Urothelium cell line (cell line): ENCODE results near the gene IQCM.

Experiments used
- DNase-seq: peaks from one replicate; pipeline ENCODE4 v3.0.0; 2011; ENCODE audit warnings: low spot score, mixed read lengths
- FAIRE-seq: peaks from 2 replicates; lab custom pipeline; 2011; peaks lifted over from hg19 to GRCh38; lab: Jason Lieb, UNC

The IQCM gene

DNA sequence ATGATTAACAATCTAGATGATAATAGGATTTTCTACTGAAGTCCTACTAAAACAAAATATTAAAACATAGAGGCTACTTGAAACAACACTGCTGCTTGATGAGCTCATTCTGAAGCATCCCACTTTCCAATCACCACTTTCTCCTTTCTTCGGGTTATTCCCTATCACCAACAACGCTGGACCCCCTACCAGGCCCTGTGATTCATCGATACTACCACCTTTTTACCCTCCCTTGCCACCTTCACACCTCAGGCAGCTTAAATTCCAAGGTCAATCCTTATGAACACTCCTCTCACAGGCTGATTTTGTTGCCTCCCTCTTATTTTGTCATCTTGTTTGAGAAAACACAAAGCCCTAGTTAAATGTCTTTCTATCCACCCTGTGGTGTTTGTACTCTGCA, 102.6 kb downstream of the IQCM start:
- FAIRE-seq (no peak), DNase-seq (no peak)

DNA sequence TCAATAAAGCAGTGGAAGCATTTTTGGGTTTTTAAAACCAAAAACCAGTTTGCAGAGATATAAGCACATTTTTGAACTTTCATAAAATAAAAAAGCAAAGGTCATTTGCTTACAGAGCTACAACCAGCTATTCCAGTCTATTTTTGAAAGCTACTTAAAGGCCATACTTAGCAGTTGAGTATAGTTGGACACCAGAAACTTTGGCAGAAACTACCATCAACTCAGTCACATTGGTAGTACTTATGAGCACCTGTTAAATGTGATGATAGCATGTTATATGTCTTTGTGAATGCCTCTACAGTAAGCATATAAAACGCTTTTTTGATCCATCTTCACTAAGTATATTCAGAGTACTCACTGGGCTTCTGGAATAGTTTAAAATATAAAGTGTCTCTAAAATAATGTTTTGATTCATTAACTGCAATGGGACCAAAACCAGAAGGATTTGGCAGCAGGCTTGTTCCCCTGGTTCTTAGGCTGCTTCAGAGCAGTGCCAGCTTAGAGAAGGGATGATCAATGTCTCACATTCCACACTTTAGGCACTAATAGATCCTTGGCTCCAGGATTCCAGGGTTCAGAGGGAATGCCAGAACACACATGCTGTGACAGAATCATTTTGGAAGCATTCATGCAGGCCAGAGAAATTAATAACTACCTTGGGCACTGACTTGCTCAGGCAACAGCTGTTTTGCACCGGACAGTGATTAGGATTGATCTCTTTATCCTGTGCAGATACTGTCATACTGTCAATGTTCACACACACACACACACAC, 103.9 kb downstream of the IQCM start:
- no peak for DNase-seq
- FAIRE-seq, result no peak

DNA sequence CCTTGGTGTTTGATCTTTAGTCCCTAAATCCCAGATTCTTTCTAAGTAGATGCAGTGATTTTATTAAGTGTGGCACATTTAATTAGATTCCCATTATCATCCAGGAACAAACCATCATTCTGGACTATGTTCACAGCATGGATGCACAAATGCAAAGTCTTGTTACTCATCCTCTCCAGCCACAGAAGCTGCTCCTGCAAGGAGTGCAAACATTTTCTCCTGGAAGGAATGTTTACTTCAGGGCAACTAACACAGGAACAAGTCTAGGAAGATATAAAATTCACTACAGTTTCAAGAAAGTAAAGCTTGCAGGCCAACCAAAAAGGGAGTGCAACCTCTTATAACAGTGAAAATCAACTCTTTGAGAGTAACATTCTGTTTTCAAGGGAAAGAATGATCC, 106.0 kb downstream of the IQCM start:
- DNase-seq (no peak), FAIRE-seq (no peak)

DNA sequence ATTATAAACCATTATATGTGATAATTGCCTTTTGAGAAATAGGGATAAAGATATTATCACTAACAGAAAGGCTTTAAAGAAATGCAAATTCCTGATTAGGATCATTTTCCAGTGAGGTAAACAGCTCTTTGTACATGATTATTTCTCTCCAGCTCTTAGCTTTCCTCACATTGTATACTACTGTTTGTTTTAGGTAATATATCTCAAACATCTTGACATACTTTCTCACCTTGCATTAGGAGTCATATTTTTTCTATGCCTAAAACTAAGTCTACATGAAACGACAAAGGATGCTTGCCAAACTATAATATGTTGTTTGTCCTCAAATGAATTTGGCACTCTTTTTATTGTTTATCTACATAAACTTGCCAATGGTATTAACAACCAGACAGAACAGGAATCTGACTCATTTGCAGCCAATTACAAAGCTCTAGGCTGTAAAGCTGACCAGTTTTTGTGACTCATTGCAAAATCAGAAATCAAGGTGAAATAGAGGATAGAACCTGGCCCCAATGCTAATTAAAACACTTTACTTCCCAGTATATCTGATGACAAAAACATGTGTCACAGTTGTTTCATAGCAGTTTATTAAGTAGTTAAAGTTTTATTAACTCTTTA, 107.0 kb downstream of the IQCM start:
- DNase-seq, result peak; percentile 6
- no peak for FAIRE-seq

DNA sequence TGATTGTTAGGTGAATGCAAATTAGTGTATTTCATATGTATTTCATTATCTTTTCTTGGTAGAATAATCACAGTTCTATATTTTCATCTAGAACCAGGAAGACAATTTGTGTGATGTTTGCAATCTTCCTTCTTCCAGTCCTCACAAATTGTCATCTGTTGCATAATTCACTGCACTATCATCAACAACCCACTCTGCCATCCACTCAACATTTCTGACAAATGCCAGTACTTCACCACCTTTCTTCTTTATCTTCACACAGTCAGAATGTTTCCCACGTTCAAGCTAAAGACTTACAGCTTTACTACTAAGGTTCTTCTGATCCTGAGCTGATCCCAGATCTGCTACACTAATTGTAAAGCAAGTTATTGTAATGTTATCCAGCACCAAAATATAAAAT, 107.8 kb downstream of the IQCM start:
- no peak for DNase-seq
- no peak for FAIRE-seq

DNA sequence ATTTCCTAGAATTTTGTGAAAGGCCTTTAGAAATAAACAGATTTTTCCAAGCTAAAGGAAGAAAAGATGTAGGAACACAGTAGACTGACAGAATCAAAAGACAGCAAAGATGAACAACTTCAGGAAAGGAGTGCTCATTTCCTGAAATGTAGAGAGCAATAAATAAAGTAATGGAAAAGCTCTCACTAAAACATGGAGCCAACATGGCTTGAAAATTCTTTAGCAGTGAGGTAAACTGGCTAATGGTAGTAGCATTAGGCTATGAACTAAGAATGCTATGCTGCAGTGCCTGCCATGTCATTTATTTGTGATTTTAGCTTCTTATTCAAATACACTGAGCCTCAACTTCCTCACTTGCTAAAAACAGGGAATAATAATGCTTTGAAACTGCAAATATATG, 108.7 kb downstream of the IQCM start:
- FAIRE-seq, result no peak
- DNase-seq, result no peak

DNA sequence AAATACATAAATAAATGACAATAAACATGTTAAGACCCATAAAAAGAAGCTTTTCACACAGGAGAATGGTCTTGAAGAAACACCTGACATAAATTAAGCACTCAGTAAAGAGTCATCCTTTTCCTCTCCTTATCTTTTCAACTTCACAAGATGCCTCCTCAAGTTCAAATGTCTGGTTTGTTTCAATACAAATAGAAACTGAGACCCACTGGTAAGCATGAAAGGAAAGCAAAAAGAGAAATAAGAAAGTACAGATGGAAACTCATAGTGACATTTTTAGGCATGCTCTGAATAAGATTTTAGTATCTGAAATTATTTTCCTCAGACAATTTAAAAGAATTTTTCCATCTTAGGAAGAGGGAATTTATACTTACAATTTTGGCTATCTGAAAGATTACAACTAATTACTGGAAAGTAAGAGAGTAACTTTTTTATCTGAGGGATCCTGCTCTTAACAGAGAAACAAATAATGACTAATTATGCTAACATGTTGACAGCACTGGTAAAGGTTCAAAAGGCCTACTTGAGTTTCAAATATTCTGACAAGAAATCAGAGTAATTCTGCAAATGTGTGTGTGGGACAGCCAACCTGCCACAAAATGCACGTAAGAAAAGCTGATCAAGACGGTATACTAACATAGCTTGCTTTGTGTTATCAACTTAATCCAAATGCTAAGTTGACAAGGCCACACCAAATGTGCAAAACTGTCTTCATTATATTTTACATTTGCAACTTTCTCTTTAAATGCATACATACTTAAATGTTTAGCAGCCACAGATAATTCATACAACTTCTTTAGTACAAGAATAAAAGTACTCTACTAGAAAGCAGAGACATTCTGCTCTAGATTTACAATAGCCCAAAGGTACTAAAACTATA, 113.0 kb downstream of the IQCM start:
- FAIRE-seq, result no peak
- no peak for DNase-seq

DNA sequence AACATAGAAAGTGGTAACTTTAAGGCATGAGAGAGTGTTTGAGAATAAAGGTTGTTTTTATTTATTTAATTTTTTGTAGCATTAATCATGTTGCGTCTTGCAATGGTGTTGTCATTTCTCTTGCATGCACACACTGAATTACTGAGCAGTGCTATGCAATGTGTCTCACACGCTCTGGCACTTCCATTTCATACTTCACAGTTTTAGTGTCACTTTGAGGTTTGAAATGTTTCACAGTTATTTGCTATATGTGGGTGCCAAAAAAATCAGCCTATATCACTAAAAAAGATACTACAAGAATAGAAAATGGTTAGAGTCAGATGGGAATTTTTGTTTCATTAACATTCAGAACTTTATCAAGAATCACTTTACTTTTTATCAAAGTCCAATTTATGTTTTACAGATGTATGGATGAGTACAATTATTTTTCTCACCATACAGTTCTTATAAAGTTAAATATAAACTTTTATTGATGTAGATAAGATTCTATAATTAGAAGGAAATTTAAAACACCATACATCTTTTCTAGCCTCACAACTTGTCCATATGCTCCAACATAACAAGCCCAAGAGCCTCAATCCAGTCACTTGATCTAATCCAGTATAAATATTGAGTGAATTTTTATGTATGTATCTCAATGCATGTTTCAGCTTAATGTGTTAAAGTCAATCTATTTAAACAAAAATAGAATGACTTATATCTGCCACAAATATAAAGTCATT, 114.0 kb downstream of the IQCM start:
- DNase-seq (no peak), FAIRE-seq (no peak)

DNA sequence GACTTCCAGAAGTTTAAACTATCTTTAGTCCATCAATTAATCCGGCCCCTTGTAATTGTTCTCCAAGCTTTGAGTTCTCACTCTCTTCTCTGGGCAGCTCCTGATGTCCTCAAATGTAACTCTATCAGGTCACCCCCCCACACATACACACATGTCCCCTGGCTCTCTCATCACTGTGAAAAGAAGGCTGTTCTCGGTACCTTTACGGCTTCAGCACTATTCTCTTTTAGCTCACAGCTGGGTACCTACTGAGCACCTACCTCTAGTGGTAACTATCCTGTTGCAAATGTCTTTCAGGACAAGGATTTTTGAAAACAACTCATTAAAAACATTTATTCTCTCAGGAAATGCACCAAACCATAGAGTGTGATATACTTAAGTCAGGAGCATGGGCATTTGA, 115.4 kb downstream of the IQCM start:
- no peak for FAIRE-seq
- DNase-seq, result no peak

DNA sequence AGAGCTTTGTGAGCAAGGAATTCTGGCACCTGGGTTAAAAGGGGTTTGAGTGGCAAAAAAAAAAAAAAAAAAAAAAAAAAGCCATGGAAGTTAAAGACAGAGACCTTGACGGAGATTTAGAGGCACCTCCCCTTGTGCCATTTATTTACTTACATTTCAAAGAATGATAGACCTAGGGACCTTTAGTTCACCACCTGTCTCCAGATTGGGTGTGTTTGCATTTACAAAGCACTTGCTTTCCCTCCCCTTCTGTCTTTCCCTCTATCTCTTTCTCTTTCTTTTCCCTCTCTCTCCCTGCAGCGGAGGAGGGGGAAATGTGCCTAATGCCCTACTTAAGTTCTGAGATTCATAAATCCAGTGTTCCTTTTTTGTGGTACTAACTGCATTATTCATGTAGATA, 116.0 kb downstream of the IQCM start:
- DNase-seq (no peak), FAIRE-seq (no peak)

DNA sequence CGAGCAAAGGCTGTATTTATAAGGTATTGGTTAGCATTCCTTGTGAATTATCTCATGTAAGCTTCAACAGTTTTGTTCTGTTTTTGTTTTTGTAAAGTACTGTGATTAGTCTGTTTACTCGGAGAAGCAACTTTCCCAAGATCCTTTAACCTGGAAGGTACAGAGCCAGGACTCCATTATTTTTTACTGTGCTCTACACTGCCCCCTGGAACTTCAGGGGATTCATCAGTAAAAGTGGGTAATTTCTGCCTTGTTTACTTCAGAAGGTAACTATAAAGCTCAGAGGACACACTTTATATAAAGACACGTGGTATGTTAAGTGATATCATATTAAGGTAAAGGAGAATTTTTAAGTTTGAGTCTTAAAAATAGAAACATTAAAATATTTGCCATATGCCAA, 124.9 kb downstream of the IQCM start:
- FAIRE-seq (no peak), DNase-seq (no peak)

DNA sequence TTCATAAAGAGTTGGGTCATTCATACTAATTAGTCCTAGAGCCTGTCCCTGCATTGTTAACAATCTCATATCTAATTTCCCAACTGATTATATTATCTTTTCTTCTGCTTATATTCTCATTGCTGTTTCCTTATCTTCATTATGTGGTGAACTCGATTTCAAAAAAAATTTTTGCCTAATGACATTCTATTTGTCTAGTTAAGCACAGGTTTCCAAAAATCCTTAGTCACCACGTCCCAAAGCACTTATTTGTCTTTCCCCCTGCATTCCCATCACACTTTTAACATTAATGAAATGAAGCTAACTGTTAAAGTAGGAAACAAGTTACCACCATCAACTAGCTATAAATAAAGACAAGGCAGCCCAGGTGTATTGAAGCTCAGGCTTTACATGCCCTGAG, 131.1 kb downstream of the IQCM start:
- FAIRE-seq (no peak), DNase-seq (no peak)

DNA sequence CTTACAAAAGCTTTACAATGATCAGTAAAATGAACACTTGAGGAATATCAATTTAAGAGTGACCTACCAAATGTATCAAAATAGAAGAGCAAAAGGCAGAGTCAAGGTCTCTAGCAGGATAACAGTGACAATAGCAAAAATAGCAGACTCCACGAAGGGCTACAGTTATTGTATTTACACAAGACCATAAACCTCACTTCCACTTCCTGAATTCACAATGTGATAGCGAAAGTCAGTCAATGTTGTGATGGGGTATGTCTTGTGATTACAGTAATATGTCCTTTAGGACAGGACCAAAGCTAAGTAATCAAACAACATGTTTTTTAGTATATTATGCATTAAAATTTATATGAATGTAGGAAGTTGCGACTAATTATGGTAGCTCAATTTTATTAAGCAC, 139.6 kb downstream of the IQCM start:
- DNase-seq (no peak), FAIRE-seq (no peak)

DNA sequence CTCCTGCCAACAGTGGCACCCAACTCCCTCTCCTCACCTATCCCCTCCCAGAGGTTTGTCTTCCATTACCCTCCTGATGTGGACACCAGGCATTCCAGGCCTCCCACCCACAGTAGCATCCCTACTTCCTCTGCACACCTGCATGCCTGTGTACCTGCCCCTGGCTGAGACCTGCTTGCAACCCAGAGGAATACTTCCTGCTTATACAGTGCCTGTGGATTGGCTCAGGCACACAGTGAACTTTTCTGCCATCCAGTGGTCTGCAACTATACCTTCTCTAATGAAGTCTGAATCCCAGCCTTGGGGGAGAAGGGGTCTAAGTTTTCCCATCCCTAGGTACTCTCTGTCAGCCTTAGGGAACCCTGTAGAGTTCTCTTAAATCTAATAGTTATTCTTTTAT, 169.9 kb downstream of the IQCM start:
- no peak for FAIRE-seq

DNA sequence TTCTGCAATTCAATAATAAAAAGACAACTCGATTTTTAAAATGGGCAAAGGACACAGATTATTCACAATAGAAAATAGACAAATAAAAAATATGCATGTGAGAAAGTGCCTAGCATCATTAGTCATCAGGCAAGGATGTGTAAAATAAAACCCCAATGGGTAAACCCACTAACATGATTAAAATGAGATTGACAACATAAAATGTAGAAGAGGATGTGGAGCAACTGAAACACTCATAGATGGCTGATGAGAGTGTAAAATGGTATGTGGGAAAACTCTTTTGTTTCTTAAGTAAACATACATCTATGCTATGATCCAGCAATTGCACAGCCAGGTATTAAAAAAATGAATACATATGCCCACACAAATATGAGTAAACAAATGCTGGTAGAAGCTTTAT, 177.6 kb downstream of the IQCM start:
- no peak for DNase-seq
- FAIRE-seq, result no peak

More for the DNA sequence above, 169.9 kb downstream of the IQCM start:
- peak; percentile 2 for DNase-seq

DNA sequence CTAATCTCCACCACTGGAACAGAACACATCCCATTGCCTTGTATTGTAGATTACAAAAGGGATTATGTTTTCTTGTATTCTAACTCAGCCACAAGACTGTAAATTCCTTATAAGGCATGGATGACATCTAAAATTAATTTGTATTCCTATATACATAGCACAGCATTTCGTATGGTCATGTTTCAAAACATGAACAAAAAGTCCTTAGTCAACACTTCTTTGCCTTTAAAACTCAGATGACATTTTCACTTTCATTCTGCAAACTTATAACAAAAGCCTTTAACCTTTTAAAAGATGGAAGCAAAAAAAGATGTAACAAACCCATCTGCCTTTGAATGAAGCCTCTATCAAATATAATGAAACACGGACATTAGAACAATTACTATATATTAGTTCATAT, 181.3 kb downstream of the IQCM start:
- FAIRE-seq, result no peak
- DNase-seq, result no peak

DNA sequence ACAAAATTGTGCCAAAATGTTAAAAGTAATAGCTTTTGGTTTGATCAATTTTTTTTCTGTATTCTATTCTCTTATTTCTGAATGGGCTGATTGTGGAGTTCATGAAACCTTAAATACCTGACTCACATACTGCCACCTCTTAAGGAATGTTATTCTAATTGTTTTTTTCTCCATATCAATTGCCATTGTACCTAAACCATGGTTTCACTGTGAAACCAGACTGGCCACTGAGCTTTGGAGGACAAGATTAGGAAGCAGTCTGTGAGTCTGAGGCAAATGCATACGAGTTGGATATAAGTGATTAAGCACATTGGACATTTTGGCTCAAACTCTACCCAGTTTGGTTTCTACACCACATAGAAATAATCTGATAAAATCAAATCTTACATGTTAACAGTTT, 184.0 kb downstream of the IQCM start:
- DNase-seq (no peak), FAIRE-seq (no peak)

DNA sequence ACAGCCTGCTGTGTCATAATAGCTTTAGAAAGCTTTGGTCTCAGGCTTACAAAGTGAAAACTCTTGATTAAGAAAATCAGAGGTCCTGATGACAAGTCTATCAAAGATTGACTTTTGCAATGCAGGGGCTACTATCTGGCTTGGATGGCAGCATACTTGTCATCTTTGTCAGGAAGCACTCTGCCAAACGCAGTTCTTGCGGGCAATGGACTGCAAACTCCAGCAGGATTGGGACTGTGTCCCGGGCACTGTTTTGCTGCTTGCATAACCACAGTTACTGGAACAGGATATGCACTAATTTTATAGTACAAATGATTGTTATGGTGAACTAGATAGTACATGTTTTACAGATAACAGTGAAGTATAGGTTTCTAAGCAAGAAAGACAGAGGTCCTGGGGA, 185.6 kb downstream of the IQCM start:
- no peak for FAIRE-seq
- no peak for DNase-seq

DNA sequence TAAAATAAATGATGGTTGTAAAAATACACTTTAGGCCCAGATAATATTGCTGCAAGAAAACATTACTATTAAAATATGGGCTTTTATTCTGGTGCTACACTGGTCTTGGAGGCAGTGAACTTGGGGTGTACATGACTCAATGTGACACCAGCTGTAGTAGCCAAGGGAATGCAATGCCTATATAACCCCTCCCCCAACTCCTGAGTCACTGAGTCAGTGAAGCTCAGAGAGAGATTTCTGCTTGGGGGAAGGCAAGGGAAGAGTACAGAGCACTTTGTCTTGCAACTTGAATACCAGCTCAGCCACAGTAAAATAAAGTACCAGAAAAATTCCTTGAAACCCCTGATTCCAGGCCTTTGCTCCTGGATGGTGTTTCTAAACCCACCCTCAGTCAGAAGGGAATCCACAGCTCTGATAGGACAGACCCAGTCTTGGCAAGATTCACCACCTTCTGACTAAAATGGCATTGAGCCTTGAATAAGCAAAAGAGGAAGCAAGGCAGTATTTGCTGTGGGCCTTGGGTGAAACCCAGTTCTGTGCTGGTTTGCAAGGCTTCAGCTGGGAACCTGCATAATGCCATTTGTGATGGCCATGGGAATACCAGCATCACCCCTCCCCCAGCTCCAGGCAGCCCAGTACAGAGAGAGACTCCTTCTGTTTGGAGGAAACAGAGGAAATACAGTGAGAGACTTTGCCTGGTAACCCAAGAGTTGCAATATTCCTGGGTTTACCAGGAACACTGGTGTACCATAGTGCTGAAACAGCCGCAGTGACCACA, 209.9 kb downstream of the IQCM start:
- no peak for FAIRE-seq

DNA sequence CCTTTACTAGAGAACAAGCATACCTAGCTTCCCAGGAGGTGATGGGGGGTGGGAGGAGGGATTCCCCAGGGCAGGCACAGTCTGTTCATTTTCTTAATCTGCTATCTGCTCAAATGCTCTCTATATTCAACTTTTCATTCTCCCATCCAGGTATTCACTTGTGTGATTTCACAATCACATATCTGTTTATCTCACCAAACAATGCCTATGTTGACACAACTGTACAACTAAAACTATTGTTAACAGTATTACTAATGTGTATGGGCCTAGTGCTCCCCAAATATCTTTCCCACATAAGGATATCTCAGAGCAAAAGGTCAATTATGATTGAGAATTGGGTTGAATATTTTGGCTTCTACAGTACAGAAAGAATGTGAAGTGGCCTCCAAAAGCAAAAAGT, 210.8 kb downstream of the IQCM start:
- DNase-seq (no peak), FAIRE-seq (no peak)

More for the DNA sequence above, 209.9 kb downstream of the IQCM start:
- DNase-seq, result no peak
